ENCODE data around the gene LLCFC1.

The LLCFC1 gene

DNA sequence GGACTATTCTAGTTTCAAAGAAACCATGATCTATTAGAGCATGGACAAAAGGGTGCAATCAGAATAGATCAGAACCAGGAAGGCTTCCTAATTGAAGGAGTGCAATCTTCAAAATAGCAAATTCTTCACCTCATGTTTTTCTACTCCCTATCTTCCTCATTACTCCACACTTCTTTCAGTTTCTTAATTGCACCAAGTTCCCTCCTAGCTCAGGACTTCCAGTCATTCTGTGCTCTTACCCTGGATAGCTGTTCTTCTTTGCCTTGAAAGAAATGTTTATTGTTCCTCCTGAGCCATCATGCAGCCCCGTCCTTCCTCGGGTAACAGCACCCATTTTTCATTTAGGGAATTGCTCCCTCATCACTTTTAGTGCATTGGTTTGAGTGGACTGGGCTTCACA, 28.8 kb upstream of the LLCFC1 start:
- DNase-seq (ENCODE audit: low spot score) = no peak

GRCh38 chr7:142913051-142913450, 26.2 kb upstream of the LLCFC1 start:
- no peak for DNase-seq (ENCODE audit: low spot score)

DNA sequence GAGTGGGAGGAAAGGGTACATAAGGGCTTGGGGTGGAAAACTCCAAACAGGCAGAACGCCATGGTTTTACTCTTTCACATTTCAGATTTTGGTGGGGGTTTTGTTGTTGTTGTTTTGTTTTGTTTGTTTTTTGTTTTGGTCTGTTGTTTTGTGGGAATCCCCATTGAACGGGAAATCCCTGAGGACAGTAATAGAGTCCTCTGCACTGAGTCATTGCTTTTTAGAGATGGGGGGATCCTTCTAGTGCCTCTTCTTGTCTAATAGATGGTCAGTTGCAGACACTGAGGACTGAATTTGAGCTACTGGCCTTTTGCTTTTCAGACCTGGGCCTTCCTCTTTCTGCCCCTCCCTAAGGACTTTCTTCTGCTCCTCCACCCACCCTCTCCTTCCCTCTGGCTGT, 25.7 kb upstream of the LLCFC1 start:
- DNase-seq (ENCODE audit: low spot score) = no peak

GRCh38 chr7:142914121-142914520, 25.2 kb upstream of the LLCFC1 start:
- no peak for DNase-seq (ENCODE audit: low spot score)

GRCh38 chr7:142915315-142915714, 24.0 kb upstream of the LLCFC1 start:
- no peak for DNase-seq (ENCODE audit: low spot score)

DNA sequence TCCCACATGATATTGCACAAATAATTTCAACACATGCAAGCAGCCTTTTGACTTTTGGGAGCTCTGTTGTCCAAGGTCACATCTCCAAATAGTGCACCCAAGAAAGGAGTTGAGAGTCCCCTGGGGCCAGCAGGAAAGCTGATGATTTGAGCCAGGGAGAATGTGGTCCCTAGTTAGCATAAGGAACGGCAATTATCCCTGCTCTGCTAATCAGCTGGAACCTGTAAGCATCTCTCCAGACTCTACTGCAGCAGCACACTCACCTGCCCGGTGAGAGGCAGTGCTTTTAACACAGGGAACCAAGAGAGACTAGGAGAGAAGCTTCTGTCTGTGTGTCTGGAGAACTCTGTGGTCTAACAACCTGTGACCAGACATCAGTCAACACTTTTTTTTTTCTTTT, 22.8 kb upstream of the LLCFC1 start:
- DNase-seq (ENCODE audit: low spot score) = no peak

- no peak for DNase-seq (ENCODE audit: low spot score)
These were observed 21.8 kb upstream of the LLCFC1 start for GRCh38 chr7:142917447-142917846.

- DNase-seq (ENCODE audit: low spot score) = no peak
These were observed 20.4 kb upstream of the LLCFC1 start for GRCh38 chr7:142918901-142919300.

DNA sequence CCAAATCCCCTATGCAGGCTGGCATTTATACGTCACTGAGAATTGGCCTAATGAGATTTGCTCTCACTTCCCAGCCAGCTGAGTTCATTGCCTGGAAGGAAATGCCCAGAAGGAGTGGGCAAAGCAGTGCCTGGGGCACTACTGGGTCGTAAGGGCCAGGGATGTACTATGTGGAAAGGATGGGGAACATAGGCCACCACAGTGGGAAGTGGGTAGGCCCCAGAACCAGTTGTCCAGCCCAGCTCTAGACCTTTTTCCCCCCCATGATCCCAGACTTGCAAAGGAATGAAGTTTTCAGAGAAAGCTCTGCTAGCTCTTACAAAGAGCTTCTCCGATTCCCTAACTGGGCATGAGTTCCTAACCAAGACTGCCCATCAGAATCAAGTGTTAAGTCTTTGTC, 19.6 kb upstream of the LLCFC1 start:
- no peak for DNase-seq (ENCODE audit: low spot score)

DNA sequence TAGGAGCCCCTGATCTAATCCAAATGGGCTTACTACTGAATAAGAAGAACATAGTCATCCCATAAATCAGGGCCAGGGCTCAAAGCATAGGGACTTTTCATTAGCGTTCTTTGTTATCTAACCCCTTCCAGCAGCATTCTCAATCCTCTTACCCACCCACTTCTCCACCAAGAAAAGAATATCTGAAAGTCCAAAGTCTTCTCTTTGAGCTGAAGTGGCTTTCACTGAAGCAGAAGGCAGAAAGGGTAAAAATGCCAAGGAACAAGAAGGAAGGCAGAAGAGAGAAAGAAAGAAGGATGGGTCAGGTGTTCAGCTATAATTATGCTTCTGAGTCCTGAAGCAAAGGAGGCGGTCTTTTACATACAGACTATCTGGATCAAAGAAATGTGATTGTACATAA, 15.9 kb upstream of the LLCFC1 start:
- DNase-seq (ENCODE audit: low spot score) = no peak

DNA sequence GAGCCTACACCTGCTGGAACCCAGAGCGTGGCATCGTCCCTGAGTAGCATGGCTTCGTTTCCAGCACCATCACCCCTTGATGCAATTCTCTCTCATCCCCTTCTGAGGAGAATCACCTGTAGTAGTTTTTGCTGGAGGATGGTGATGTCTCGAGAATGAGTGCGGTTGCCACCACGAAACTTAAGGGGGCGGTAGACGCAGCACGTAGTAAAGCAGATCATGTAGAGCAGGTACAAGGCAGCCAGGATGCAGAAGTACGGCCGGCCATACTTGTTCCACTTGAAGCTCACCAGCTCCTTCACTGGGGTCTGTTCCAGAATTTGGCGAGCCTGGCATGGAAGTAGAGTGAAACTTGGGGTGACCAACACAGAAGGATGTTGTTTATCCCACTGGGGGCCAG, 13.9 kb upstream of the LLCFC1 start:
- DNase-seq (ENCODE audit: low spot score) = no peak

- no peak for DNase-seq (ENCODE audit: low spot score)
These were observed 12.1 kb upstream of the LLCFC1 start for GRCh38 chr7:142927085-142927745.

GRCh38 chr7:142927949-142928348, 11.3 kb upstream of the LLCFC1 start:
- DNase-seq (ENCODE audit: low spot score) = no peak

DNA sequence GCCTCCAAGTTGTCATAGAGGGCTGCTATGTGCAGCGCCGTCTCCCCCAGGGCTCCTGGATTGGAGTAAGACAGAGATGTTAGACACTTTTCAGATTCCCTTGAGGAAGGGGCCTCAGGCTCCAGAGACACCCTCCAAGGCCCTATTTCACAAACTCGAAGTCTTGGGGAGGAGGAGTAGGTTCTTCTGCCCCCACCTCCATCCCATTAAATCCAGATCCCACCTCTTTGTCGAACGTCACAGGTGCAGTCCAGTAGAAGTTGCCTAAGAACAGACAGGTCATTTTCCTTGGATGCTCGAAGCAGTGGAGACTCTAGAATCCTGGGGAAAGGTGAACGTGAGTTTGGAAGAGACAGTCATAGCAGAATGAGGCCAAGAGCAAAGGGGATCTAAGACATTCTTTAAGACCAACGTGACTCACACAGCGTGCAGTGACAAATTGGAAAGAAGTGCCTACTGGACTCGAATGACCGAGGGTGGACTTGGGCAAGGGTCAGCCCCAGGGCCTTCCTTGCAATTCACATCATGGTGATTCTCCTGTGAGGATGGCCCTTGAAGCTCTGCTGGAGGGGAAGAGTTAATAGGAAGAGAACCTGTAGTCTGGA, 9.1 kb upstream of the LLCFC1 start:
- no peak for DNase-seq (ENCODE audit: low spot score)

DNA sequence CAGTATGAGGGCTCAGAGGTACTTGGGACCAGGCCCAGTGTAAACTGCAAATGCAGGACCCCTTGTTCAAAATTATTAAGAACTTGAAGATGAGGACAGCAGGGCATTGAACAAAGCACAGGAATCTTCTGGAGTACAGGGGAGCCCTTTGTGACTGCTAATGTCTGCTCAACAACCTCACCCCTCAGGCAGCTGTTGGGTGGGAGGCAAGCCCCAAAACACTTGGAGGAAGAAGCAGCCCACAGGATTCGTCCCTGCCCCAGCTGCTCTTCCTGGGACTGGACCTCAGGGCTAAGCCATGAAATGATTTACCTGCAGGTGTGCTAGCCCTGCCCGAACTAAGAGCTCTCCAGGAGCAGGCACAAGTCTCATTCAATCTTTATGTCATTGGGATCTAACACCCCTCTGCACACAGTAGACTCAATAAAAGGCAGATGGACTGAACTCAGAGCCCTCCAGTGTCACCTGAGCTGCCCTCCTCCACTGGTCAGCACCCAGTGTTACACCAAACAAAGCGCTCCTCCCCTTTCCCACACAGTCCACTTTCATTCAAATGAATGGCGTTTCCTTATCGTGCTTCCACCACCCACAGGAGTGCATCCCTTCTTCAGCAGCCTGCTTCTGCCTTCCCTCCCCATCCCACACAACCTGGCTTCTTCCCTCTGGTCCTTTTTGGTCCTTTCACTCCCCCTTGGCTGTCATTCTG, 6.7 kb upstream of the LLCFC1 start:
- no peak for DNase-seq (ENCODE audit: low spot score)

DNA sequence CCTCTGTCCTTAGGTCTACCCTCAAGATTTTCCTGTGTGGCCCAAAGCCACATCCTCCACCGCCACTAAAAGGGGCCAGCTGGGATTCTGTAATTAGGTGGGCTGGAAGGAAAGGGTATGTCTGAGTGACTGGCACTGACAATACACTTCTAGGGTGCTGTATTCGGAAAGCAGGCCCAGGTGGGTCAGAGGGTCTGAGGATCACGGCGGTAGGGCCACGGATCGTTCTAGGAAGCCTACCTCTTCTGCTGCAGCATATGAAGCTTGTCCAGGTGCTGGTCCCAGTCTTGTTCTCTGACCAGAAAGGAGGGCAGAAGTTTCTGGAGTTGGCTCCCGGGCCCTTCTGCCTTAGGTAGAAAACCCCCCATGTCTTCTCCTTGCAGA, 6.2 kb upstream of the LLCFC1 start:
- DNase-seq (ENCODE audit: low spot score) = no peak

DNA sequence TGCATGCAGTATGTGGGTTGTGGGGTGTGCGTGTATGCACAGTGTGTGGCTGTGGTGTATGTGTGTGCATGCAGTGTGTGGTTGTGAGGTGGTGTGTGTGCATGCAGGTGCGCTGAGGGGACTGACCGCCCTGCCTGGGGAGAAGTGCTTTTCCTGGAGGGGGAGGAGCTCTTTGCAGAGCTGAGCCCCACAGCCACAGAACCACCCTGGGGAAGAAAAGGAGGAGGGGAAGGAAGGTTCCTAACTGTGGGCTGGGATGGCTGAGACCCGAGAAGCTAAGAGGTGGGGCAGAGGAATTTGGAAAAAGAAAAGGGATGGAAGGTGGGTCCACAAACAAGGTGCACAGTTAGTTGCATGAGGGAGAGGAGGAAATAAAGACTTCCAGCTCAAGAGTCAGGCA, 5.7 kb upstream of the LLCFC1 start, which contains the start of gene TRPV5:
TRPV5 (minus strand) TSS at position 123 of the 400 bp plus-strand sequence. CDS start 287 bp downstream, outside the sequence.
- DNase-seq (ENCODE audit: low spot score) = no peak

GRCh38 chr7:142934056-142934455, 5.2 kb upstream of the LLCFC1 start:
- no peak for DNase-seq (ENCODE audit: low spot score)

GRCh38 chr7:142935941-142936565, 3.2 kb upstream of the LLCFC1 start:
- DNase-seq (ENCODE audit: low spot score) = no peak

- DNase-seq (ENCODE audit: low spot score) = no peak
These were observed 673 bp upstream of the LLCFC1 start for GRCh38 chr7:142938611-142939010.

- no peak for DNase-seq (ENCODE audit: low spot score)
These were observed 1.8 kb downstream of the LLCFC1 start for GRCh38 chr7:142940966-142941535.

DNA sequence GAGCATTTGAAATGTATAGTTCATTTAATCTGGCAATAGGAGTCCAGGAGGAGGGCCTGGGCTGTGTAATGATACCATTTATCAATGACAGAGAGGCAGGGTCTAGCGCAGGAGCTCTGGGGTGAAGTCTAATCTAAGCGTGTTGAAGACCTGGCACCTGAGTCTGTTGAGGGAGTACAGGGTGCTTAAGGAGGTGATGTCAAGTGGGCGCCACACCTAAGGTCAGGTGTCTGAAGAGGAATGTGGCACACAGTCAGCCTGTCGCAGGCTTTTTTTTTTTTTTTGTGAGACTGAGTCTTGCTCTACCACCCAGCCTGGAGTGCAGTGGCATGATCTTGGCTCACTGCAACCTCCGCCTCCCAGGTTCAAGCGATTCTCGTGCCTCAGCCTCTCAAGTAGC, 2.3 kb downstream of the LLCFC1 start:
- no peak for DNase-seq (ENCODE audit: low spot score)

DNA sequence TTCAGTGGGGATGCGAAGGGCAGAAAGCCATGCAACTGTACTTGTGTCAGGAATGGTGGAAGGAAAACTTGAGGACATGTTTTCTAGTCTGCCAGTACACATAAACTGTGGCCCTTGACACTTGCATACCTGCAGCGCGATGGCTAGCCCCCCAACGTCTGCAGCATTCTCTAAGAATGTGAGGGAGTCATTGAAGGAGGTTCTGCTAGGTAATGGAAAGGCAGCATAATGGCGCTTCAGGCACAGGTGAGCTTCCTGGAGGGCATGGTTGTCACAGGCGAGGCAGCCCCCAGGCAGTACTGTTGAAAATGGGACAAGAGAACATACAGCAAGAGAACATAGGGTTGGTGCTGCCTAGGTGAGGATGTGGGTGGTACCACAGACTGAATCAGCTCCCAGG, 3.5 kb downstream of the LLCFC1 start:
- no peak for DNase-seq (ENCODE audit: low spot score)

All from CD4-positive, alpha-beta T cell treated with Interleukin-6 at 100 ng/mL for 8 hours (primary cell).